Neuronal stem cell (in vitro differentiated cells): ENCODE results near the gene KSR2.

Experiments used
- DNase-seq: peaks from one replicate; pipeline ENCODE4 v3.0.0-alpha.2; 2013; ENCODE audit warnings: low spot score
- H2AFZ ChIP-seq: one replicate; pipeline ENCODE4 v1.6.1; 2013; ENCODE audit warnings: mild to moderate bottlenecking, low read length, inconsistent platforms
- H2AK5ac ChIP-seq: 2 replicates; pipeline ENCODE4 v1.6.1; 2013; ENCODE audit warnings: low read depth, mild to moderate bottlenecking, inconsistent platforms, low read length, moderate library complexity, mixed read lengths
- H2BK120ac ChIP-seq: 2 replicates; pipeline ENCODE4 v1.6.1; 2013; ENCODE audit warnings: low read depth, mild to moderate bottlenecking, inconsistent platforms, low read length, moderate library complexity, mixed read lengths
- H2BK12ac ChIP-seq: one replicate; pipeline ENCODE4 v1.6.1; 2013; ENCODE audit warnings: low read length, inconsistent platforms
- H2BK15ac ChIP-seq: 2 replicates; pipeline ENCODE4 v1.6.1; 2013; ENCODE audit warnings: mild to moderate bottlenecking, low read length, inconsistent platforms, mixed read lengths
- H2BK5ac ChIP-seq: one replicate; pipeline ENCODE4 v1.6.1; 2013; ENCODE audit warnings: inconsistent platforms, mild to moderate bottlenecking, low read length, moderate library complexity
- H3K14ac ChIP-seq: one replicate; pipeline ENCODE4 v1.6.1; 2013; ENCODE audit warnings: low read length, inconsistent platforms
- H3K18ac ChIP-seq: 2 replicates; pipeline ENCODE4 v1.6.1; 2013; ENCODE audit warnings: low read length, inconsistent platforms
- H3K23ac ChIP-seq: 2 replicates; pipeline ENCODE4 v1.6.1; 2013; ENCODE audit warnings: low read depth, mild to moderate bottlenecking, mixed read lengths, low read length, inconsistent platforms; ENCODE audit not compliant: poor library complexity
- H3K27ac ChIP-seq: replicated peaks from 3 replicates; pipeline ENCODE4 v1.5.1; 2013; ENCODE audit warnings: low read length, inconsistent platforms
- H3K27me3 ChIP-seq, 3 experiments: 2 replicates each; pipeline ENCODE4 v1.6.1; 2013; ENCODE audit warnings: low read length in 3 of 3, mild to moderate bottlenecking in 2 of 3, inconsistent platforms in 1 of 3, low read depth in 1 of 3, mixed read lengths in 1 of 3, moderate library complexity in 1 of 3; ENCODE audit not compliant: control insufficient read depth in 3 of 3, insufficient read depth in 3 of 3
- H3K36me3 ChIP-seq, 2 donors: replicated peaks in 1 of 2; 2 replicates each; pipeline ENCODE4 v1.6.1; 2013; ENCODE audit warnings: low read length in 2 of 2; ENCODE audit not compliant: control insufficient read depth in 2 of 2, insufficient read depth in 2 of 2
- H3K4ac ChIP-seq: 2 replicates; pipeline ENCODE4 v1.6.1; 2013; ENCODE audit warnings: inconsistent platforms, mild to moderate bottlenecking, low read length, moderate library complexity
- H3K4me1 ChIP-seq, 2 donors: 1 replicate in 1 of 2; 2 replicates in 1 of 2; pipeline ENCODE4 v1.6.1; 2013; ENCODE audit warnings: low read length in 2 of 2, low read depth in 1 of 2; ENCODE audit not compliant: control insufficient read depth in 2 of 2, insufficient read depth in 1 of 2
- H3K4me2 ChIP-seq: one replicate; pipeline ENCODE4 v1.6.1; 2013; ENCODE audit warnings: mild to moderate bottlenecking, low read length, inconsistent platforms; ENCODE audit not compliant: insufficient read depth, poor library complexity, severe bottlenecking
- H3K4me3 ChIP-seq, 2 donors: 2 replicates each; pipeline ENCODE4 v1.5.1; 2013; ENCODE audit warnings: low read length in 2 of 2, mild to moderate bottlenecking in 2 of 2, inconsistent platforms in 1 of 2, moderate library complexity in 1 of 2
- H3K79me1 ChIP-seq: one replicate; pipeline ENCODE4 v1.6.1; 2013; ENCODE audit warnings: low read depth, mild to moderate bottlenecking, inconsistent platforms, low read length, moderate library complexity
- H3K9ac ChIP-seq: one replicate; pipeline ENCODE4 v1.6.1; 2013; ENCODE audit warnings: mild to moderate bottlenecking, low read depth, low read length, inconsistent platforms; ENCODE audit not compliant: poor library complexity
- H3K9me3 ChIP-seq, 2 donors: replicated peaks in 1 of 2; 2 replicates each; pipeline versions ENCODE3 to v1.6.1; 2013; ENCODE audit warnings: low read length in 2 of 2, mild to moderate bottlenecking in 2 of 2, inconsistent platforms in 1 of 2, low read depth in 1 of 2, mixed read lengths in 1 of 2, moderate library complexity in 1 of 2; ENCODE audit not compliant: control insufficient read depth in 2 of 2, insufficient read depth in 1 of 2
- H4K8ac ChIP-seq: one replicate; pipeline ENCODE4 v1.6.1; 2013; ENCODE audit warnings: low read depth, mild to moderate bottlenecking, inconsistent platforms, low read length, moderate library complexity
- H4K91ac ChIP-seq: one replicate; pipeline ENCODE4 v1.6.1; 2013; ENCODE audit warnings: low read length, low read depth, mild to moderate bottlenecking, inconsistent platforms; ENCODE audit not compliant: poor library complexity
- WGBS, 2 donors: extraction: QIAGEN DNeasy Blood & Tissue Kit; methylation state at CpG; one replicate each; pipeline ENCODE4 v1.1.7; 2013; ENCODE audit warnings: missing lambda C conversion rate in 2 of 2, mixed read lengths in 1 of 2; ENCODE audit not compliant: insufficient read length in 2 of 2, insufficient replicate concordance in 1 of 2; ENCODE audit errors: extremely low coverage in 2 of 2; 5-methylcytosine and 5-hydroxymethylcytosine counted together

KSR2 gene

DNA sequence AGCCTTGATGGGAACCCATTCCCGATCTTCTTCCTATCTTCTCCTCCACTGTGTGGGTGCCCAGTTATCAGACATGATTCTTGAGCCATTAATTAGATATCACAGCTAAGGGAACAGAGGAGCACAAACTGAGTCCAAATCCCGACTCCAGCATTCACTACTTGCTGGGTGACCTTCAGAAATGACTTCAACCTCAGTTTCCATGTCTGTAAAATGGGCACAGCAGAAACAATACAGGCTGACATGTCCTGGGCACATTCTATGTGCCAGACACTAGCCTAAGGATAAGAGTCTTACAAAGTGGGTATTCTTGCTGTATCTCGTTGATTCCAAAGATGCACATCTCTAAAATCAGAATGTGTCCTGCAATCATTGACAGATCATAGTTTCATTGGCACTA is 478.7 kb downstream of the KSR2 start:
- H2BK15ac ChIP-seq, result no peak overlapping the region
- no peak overlapping the region for H2AFZ ChIP-seq
- no CpG with 5 or more reads among the region's 3 CpGs for WGBS, 2 donors
- H3K27ac ChIP-seq, result no peak overlapping the region
- H4K8ac ChIP-seq, result no peak overlapping the region
- H3K23ac ChIP-seq, result no peak overlapping the region
- no peaks in the 10 kb centered on the region for H3K27me3 ChIP-seq
- no peak for DNase-seq
- H4K91ac ChIP-seq, result no peak overlapping the region
- no peak overlapping the region for H2BK120ac ChIP-seq
- no peak overlapping the region for H3K4me2 ChIP-seq
- no peak overlapping the region for H2BK5ac ChIP-seq
- H2AK5ac ChIP-seq, result no peak overlapping the region
- no peak overlapping the region for H3K9ac ChIP-seq
- H3K9me3 ChIP-seq, result no peaks in the 10 kb centered on the region
- no peak overlapping the region for H3K14ac ChIP-seq
- H3K18ac ChIP-seq, result no peak overlapping the region
- H3K4me1 ChIP-seq, result no peaks in the 10 kb centered on the region
- no peak overlapping the region for H2BK12ac ChIP-seq
- H3K4ac ChIP-seq, result no peak overlapping the region
- no peaks in the 10 kb centered on the region for H3K36me3 ChIP-seq
- no peaks in the 10 kb centered on the region for H3K79me1 ChIP-seq
- H3K4me3 ChIP-seq, result no peak overlapping the region

DNA sequence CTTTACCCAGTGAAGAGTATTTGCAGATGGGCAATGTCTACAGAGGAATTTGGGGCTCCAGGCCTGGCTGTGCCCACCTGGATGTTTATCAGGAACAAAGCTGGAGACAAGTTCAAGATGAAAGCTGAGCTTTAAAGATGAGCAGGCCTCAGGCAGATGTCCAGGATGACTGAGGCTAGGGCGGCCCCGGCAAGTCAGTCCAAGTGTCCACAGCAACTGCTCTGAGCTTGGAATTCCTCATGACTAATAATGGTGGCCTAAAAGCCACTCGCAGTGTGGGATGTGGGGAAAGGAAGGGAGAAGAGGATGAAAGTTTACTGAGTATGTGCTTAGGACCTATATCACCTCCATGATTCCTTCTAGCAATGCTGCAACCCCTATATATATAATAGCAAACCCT is 479.1 kb downstream of the KSR2 start:
- Histone ChIP-seq H3K4me1 (no peaks in the 10 kb centered on the region), H2BK12ac (peak overlapping the region; percentile 42), H4K8ac (no peak overlapping the region), H3K27ac (no peak overlapping the region), H3K14ac (no peak overlapping the region), H4K91ac (no peak overlapping the region), H3K18ac (no peak overlapping the region), H3K36me3 (no peaks in the 10 kb centered on the region), H3K79me1 (no peaks in the 10 kb centered on the region), H3K9me3 (no peaks in the 10 kb centered on the region), H2AK5ac (no peak overlapping the region), H2AFZ (no peak overlapping the region), H2BK15ac (no peak overlapping the region), H3K4ac (no peak overlapping the region), H2BK120ac (no peak overlapping the region), H3K27me3 (no peaks in the 10 kb centered on the region), H2BK5ac (no peak overlapping the region), H3K4me3 (no peak overlapping the region), H3K9ac (no peak overlapping the region), H3K23ac (no peak overlapping the region), H3K4me2 (no peak overlapping the region)
- no peak for DNase-seq
- WGBS, 2 donors, result no CpG with 5 or more reads among the region's 3 CpGs

DNA sequence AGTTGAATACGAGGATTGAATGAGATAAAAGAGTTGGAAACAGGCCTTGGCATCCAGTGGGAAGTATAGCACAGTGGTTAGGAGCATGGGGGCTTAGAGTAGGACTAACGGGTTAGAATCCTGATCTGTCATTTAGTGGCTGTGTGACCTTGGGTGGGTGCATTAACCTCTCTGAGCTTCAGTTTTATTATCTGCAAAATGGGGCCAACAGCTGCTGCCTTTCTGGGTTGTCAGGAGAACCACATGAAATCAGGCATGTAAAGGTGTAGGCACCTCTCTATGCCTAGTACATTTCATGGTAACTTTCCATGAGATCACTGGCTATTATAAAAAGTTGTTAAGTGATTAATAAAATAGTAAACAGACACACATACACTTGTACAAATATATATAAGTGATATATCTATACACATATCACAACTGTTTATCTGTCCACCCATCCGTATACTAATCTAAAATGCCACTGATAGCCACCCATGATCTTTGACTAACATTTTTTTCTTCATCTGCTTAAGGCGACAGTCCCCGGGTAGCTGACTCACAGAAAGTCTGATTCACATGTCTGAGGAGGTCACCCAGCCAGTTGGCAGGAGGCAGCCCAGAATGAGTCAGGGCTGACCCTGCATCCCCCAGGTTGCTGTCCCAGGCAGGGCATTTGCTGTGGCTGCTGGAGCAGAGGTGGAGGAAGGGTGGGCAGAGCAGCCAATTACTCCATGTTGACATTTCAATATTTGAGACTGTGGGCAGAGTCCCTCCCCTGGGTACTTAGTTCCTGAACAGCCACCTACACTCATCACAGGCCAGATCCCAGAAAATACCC is 481.7 kb downstream of the KSR2 start:
- H2BK15ac ChIP-seq, result no peak overlapping the region
- no peak overlapping the region for H4K8ac ChIP-seq
- no peaks in the 10 kb centered on the region for H3K79me1 ChIP-seq
- DNase-seq, result no peak
- no peaks in the 10 kb centered on the region for H3K4me1 ChIP-seq
- H3K4me2 ChIP-seq, result no peak overlapping the region
- no peak overlapping the region for H4K91ac ChIP-seq
- H3K23ac ChIP-seq, result no peak overlapping the region
- no peak overlapping the region for H2BK120ac ChIP-seq
- H3K18ac ChIP-seq, result peak overlapping the region; percentile 65
- no peak overlapping the region for H3K4ac ChIP-seq
- no peak overlapping the region for H3K27ac ChIP-seq
- no peak overlapping the region for H3K9ac ChIP-seq
- H3K14ac ChIP-seq, result no peak overlapping the region
- H3K9me3 ChIP-seq, result no peaks in the 10 kb centered on the region
- no peak overlapping the region for H2BK5ac ChIP-seq
- H3K36me3 ChIP-seq, result no peaks in the 10 kb centered on the region
- no peaks in the 10 kb centered on the region for H3K27me3 ChIP-seq
- no peak overlapping the region for H3K4me3 ChIP-seq
- H2AFZ ChIP-seq, result no peak overlapping the region
- H2BK12ac ChIP-seq, result no peak overlapping the region
- WGBS, 2 donors, result no CpG with 5 or more reads among the region's 5 CpGs
- no peak overlapping the region for H2AK5ac ChIP-seq

DNA sequence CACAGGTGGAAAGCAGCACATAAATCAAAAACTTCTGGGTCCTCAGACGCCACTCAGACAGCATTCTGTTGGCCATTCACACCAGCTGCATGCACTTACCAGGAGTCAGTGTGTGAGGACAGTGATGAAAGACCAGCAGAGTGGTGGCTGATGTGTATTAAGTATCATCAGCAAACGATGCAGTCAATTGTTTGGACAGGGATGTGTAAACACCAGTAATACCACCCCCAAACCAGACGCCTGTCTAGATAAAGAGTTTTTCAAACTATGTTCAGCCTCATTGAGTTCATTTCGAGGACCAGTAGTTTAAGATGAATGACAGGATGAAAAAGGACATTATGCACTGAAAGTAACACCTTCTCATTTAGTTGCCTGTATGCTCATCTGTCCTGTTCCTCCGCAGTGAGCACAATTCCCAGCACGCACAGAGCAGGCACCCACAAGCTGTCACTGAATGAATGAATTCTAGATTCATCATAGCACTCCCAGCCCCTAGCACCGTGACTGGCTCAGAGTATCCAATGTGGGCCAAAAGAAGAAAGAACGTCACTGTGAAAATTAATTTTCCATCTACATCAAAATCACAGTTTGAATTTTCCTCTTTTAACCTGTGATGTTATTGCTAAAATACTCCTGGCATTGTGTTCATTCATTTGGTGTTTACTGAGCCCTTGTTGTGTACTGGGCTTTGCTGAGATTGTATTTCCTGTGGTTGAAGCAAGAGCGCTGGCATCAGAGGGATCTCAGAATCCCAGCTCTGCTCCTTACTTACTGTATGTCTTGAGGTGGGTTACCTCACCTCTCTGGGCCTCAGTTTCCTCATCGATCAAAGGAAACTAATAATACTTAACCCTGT is 482.6 kb downstream of the KSR2 start:
- H3K4me2 ChIP-seq, result no peak overlapping the region
- H3K9me3 ChIP-seq, result no peaks in the 10 kb centered on the region
- WGBS, 2 donors, result no CpG with 5 or more reads among the region's 10 CpGs
- no peak overlapping the region for H3K18ac ChIP-seq
- H3K23ac ChIP-seq, result no peak overlapping the region
- no peak overlapping the region for H3K4me3 ChIP-seq
- no peaks in the 10 kb centered on the region for H3K36me3 ChIP-seq
- no peak overlapping the region for H2BK5ac ChIP-seq
- no peak overlapping the region for H4K8ac ChIP-seq
- no peak overlapping the region for H3K4ac ChIP-seq
- H3K14ac ChIP-seq, result no peak overlapping the region
- H2BK15ac ChIP-seq, result no peak overlapping the region
- no peaks in the 10 kb centered on the region for H3K4me1 ChIP-seq
- H2BK120ac ChIP-seq, result no peak overlapping the region
- no peak overlapping the region for H2AFZ ChIP-seq
- no peak overlapping the region for H3K9ac ChIP-seq
- H4K91ac ChIP-seq, result no peak overlapping the region
- DNase-seq, result no peak
- no peaks in the 10 kb centered on the region for H3K79me1 ChIP-seq
- no peak overlapping the region for H2AK5ac ChIP-seq
- H3K27me3 ChIP-seq, result no peaks in the 10 kb centered on the region
- no peak overlapping the region for H3K27ac ChIP-seq
- no peak overlapping the region for H2BK12ac ChIP-seq
